ENCODE results near the gene IMPG2. TPM values are rescaled to one million over a fixed set of nuclear protein-coding genes. Genes with fewer than 3 reads are reported as not detected.

IMPG2 gene
- total RNA-seq, 6 experiments from 2014 or later, result 0.05 to 0.12 (median 0.09) TPM

DNA sequence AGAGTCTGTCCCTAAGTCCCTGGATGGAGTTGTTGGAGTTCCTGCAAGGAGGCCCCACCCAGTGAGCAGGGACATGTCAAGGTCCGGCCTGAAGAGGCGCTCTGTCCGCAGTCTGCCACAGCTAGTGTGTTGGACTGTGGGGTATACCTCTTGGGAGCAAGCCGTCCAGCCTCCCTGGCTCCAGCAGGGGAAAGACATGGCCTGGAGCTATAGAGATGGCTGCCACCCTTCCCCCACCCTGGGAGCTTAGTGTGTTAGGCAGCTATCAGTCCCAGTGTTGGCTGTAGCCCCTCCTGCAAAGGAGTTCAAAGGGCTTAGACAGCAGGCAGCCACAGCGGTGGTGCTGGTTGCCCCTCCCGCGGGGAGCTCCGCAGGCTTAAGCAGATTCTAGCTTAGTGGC is 20.3 kb downstream of the IMPG2 start:
- intact Hi-C loops (cut with DNase I), result no loop called here
- TF ChIP-seq, protein P1, sequence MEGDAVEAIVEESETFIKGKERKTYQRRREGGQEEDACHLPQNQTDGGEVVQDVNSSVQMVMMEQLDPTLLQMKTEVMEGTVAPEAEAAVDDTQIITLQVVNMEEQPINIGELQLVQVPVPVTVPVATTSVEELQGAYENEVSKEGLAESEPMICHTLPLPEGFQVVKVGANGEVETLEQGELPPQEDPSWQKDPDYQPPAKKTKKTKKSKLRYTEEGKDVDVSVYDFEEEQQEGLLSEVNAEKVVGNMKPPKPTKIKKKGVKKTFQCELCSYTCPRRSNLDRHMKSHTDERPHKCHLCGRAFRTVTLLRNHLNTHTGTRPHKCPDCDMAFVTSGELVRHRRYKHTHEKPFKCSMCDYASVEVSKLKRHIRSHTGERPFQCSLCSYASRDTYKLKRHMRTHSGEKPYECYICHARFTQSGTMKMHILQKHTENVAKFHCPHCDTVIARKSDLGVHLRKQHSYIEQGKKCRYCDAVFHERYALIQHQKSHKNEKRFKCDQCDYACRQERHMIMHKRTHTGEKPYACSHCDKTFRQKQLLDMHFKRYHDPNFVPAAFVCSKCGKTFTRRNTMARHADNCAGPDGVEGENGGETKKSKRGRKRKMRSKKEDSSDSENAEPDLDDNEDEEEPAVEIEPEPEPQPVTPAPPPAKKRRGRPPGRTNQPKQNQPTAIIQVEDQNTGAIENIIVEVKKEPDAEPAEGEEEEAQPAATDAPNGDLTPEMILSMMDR (IDR thresholded peaks at IDR 0.05), result no peak
- no peak for TF ChIP-seq POLR2A (IDR thresholded peaks at IDR 0.05)
- Histone ChIP-seq H3K9me3 (no peaks in the 10 kb centered on the region), H3K27ac (no peak overlapping the region), H3K36me3 (no peaks in the 10 kb centered on the region), H3K4me3 (no peak overlapping the region), H3K4me1 (no peaks in the 10 kb centered on the region), H3K27me3 (no peaks in the 10 kb centered on the region)
- WGBS (ENCODE audit: insufficient coverage, low coverage, low lambda C conversion rate, missing lambda C conversion rate), result no CpG with 5 or more reads among the region's 8 CpGs
- DNase-seq, result no peak
- ATAC-seq, result no peak

DNA sequence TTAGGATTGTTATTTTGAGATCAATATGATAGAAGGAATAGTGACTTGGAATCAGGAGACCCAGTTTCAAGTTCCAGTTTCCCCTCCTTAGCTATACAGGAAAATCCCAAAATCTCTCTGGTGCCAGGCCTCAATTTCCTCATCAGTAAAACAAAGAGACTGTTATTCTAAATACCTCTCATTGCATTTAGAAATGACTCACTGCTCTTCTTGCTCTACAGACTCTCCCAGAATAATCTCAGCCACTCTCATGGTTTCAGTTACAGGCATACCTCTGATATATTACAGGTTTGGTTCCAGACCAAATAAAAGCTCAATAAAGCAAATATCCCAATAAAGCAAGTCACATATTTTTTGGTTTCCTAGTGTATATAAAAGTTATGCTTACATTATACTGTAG is 28.3 kb downstream of the IMPG2 start:
- DNase-seq (no peak), ATAC-seq (no peak)
- no peaks in the 10 kb centered on the region for H3K36me3 ChIP-seq
- no peak overlapping the region for H3K4me3 ChIP-seq
- H3K27me3 ChIP-seq, result no peaks in the 10 kb centered on the region
- no peak overlapping the region for H3K27ac ChIP-seq
- H3K4me1 ChIP-seq, result no peaks in the 10 kb centered on the region
- no peak for TF ChIP-seq POLR2A (IDR thresholded peaks at IDR 0.05)
- TF ChIP-seq, protein P1 (IDR thresholded peaks at IDR 0.05), result no peak
- H3K9me3 ChIP-seq, result no peaks in the 10 kb centered on the region
- intact Hi-C loops (cut with DNase I), result no loop called here

DNA sequence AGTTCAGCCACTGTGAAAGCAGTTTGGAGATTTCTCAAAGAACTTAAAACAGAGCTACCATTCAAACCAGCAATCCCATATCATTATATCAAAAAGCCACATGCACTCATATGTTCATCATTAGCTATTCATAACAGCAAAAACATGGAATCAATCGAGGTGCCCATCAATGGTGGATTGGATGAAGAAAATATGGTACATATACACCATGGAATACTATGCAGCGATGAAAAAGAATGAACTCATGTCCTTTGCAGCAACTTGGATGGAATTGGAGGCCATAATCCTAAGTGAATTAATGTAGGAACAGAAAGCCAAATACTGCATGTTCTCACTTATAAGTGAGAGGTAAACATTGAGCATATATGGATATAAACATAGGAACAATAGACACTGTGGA is 32.1 kb downstream of the IMPG2 start:
- DNase-seq (no peak), ATAC-seq (no peak)
- TF ChIP-seq POLR2A (IDR thresholded peaks at IDR 0.05), result no peak
- TF ChIP-seq, protein P1 (IDR thresholded peaks at IDR 0.05), result no peak
- Histone ChIP-seq H3K36me3 (no peaks in the 10 kb centered on the region), H3K27ac (no peak overlapping the region), H3K9me3 (no peaks in the 10 kb centered on the region), H3K27me3 (no peaks in the 10 kb centered on the region), H3K4me3 (no peak overlapping the region), H3K4me1 (no peaks in the 10 kb centered on the region)
- 82% methylated on average over 2 of the region's 2 CpGs for WGBS (ENCODE audit: insufficient coverage, low coverage, low lambda C conversion rate, missing lambda C conversion rate)
- intact Hi-C loops (cut with DNase I), result no loop called here

DNA sequence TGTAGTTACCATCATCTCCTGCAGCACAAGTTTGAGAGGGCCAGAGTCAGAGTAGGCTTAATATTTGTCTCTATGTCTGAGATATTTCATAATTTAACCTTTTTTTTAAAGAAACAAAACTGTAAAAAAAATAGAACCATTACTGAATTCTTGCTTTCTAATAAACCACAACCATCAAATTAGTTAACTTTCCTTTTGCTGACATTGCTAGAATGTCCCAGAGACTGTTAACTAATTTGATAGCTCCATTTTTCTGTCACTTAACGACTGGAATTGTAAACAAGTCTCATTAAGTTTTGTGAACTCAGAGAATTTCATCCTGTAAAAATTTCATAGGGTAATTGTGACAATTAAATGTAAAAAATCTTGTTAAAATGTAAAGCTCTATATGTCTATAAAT is 35.6 kb downstream of the IMPG2 start:
- H3K36me3 ChIP-seq, result no peaks in the 10 kb centered on the region
- no peaks in the 10 kb centered on the region for H3K27me3 ChIP-seq
- no peak overlapping the region for H3K27ac ChIP-seq
- H3K4me3 ChIP-seq, result no peak overlapping the region
- DNase-seq (no peak), ATAC-seq (no peak)
- no peaks in the 10 kb centered on the region for H3K9me3 ChIP-seq
- WGBS (ENCODE audit: insufficient coverage, low coverage, low lambda C conversion rate, missing lambda C conversion rate), result 70% methylated on average over 1 of the region's 1 CpG
- TF ChIP-seq, protein P1 (IDR thresholded peaks at IDR 0.05), result no peak
- no peak for TF ChIP-seq POLR2A (IDR thresholded peaks at IDR 0.05)
- no peaks in the 10 kb centered on the region for H3K4me1 ChIP-seq
- intact Hi-C loops (cut with DNase I), result no loop called here

DNA sequence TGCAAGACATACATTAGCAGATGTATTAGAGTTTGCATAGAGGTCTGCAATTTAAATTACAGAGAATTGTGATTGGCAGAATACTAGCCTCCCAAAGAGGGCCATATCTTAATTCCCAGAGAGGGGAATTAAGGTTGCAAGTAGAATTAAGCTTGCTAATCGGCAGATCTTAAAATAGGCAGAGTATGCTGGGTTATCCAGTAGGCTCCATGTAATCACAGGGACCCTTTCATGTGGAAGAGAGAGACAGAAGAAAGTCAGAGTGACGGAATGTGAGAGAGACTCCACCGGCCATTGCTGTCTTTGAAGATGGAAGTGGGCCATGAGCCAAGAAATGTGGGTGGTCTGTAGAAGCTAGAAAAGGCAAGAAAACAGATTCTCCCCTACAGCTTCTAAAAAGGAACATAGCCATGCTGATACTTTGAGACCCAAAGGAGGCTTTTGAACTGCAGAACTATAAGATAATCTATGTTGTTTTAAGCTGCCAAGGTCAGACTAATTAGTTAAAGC is 38.8 kb downstream of the IMPG2 start:
- intact Hi-C loops (cut with DNase I), result no loop called here
- DNase-seq (no peak), ATAC-seq (no peak)
- Histone ChIP-seq H3K4me3 (no peak overlapping the region), H3K9me3 (no peaks in the 10 kb centered on the region), H3K27ac (no peak overlapping the region), H3K27me3 (no peaks in the 10 kb centered on the region), H3K4me1 (no peaks in the 10 kb centered on the region), H3K36me3 (no peaks in the 10 kb centered on the region)
- no peak for TF ChIP-seq POLR2A (IDR thresholded peaks at IDR 0.05)
- TF ChIP-seq, protein P1 (IDR thresholded peaks at IDR 0.05), result no peak
- 76% methylated on average over 3 of the region's 3 CpGs for WGBS (ENCODE audit: insufficient coverage, low coverage, low lambda C conversion rate, missing lambda C conversion rate)

Data from right lobe of liver (tissue), 6 donors.